Liver (tissue), 9 donors: ENCODE measurements around the gene CCSER2. TPM values are rescaled to one million over a fixed set of nuclear protein-coding genes. Genes with fewer than 3 reads are reported as not detected.

ENCODE experiments used
- DNase-seq: peaks from one replicate; pipeline ENCODE4 v3.0.0-alpha.2; 2017; ENCODE audit warnings: low spot score
- H3K27ac ChIP-seq, 2 donors: one replicate each; pipeline ENCODE4 v1.7.0; 2013; ENCODE audit warnings: inconsistent platforms in 2 of 2, low read length in 2 of 2, control low read depth in 1 of 2, low read depth in 1 of 2, mild to moderate bottlenecking in 1 of 2
- H3K27me3 ChIP-seq, 4 donors: one replicate each; pipeline versions ENCODE4 v1.6.1 to v1.7.0; 2013; ENCODE audit warnings: low read length in 3 of 4, inconsistent platforms in 1 of 4, mild to moderate bottlenecking in 1 of 4, moderate library complexity in 1 of 4; ENCODE audit not compliant: control insufficient read depth in 4 of 4, insufficient read depth in 4 of 4
- H3K36me3 ChIP-seq, 4 donors: one replicate each; pipeline versions ENCODE4 v1.6.1 to v1.7.0; 2013; ENCODE audit warnings: low read length in 3 of 4, mild to moderate bottlenecking in 3 of 4, low read depth in 1 of 4, moderate library complexity in 1 of 4; ENCODE audit not compliant: control insufficient read depth in 4 of 4, insufficient read depth in 3 of 4
- H3K4me1 ChIP-seq, 4 donors: one replicate each; pipeline versions ENCODE4 v1.6.1 to v1.7.0; 2013; ENCODE audit warnings: low read length in 3 of 4, mild to moderate bottlenecking in 3 of 4, moderate library complexity in 1 of 4; ENCODE audit not compliant: control insufficient read depth in 4 of 4, insufficient read depth in 4 of 4
- H3K4me3 ChIP-seq, 3 donors: one replicate each; pipeline versions ENCODE4 v1.6.1 to v1.7.0; 2013; ENCODE audit warnings: low read length in 3 of 3, control low read depth in 1 of 3, low read depth in 1 of 3, mild to moderate bottlenecking in 1 of 3
- H3K9ac ChIP-seq, 2 donors: one replicate each; pipeline ENCODE4 v1.7.0; 2013; ENCODE audit warnings: low read length in 2 of 2, mild to moderate bottlenecking in 2 of 2, moderate library complexity in 2 of 2, control low read depth in 1 of 2, low read depth in 1 of 2
- H3K9me3 ChIP-seq, 4 donors: one replicate each; pipeline versions ENCODE4 v1.6.1 to v1.7.0; 2013; ENCODE audit warnings: low read length in 3 of 4; ENCODE audit not compliant: control insufficient read depth in 4 of 4
- EGR1 ChIP-seq, 2 donors: IDR thresholded peaks; 2 replicates each; pipeline ENCODE4 v1.6.1; 2016 to 2018; ENCODE audit warnings: antibody characterized with exemption in 2 of 2, low read depth in 2 of 2
- FOXA1 ChIP-seq: IDR thresholded peaks from 2 replicates; pipeline ENCODE4 v1.6.1; 2016; ENCODE audit warnings: antibody characterized with exemption
- FOXA2 ChIP-seq: IDR thresholded peaks from 2 replicates; pipeline ENCODE4 v1.6.1; 2016; ENCODE audit warnings: antibody characterized with exemption
- GABPA ChIP-seq, 2 donors: IDR thresholded peaks in 1 of 2; conservative IDR thresholded peaks in 1 of 2; 2 replicates each; pipeline ENCODE4 v1.6.1; 2016; ENCODE audit warnings: antibody characterized with exemption in 2 of 2, mild to moderate bottlenecking in 1 of 2, moderate library complexity in 1 of 2
- HNF4A ChIP-seq, 2 donors: conservative IDR thresholded peaks; 2 replicates each; pipeline ENCODE4 v1.6.1; 2016; ENCODE audit warnings: antibody characterized with exemption in 2 of 2, mild to moderate bottlenecking in 2 of 2
- HNF4G ChIP-seq: IDR thresholded peaks from 2 replicates; pipeline ENCODE4 v1.6.1; 2016; ENCODE audit warnings: antibody characterized with exemption
- JUND ChIP-seq, 2 donors: IDR thresholded peaks; 2 replicates each; pipeline ENCODE4 v1.6.1; 2016; ENCODE audit warnings: antibody characterized with exemption in 2 of 2
- NR2F2 ChIP-seq: IDR thresholded peaks from 2 replicates; pipeline ENCODE4 v1.6.1; 2016; ENCODE audit warnings: antibody characterized with exemption
- RAD21 ChIP-seq, 2 donors: IDR thresholded peaks; 2 replicates each; pipeline ENCODE4 v1.6.1; 2016; ENCODE audit warnings: antibody characterized with exemption in 2 of 2, mild to moderate bottlenecking in 2 of 2
- RXRA ChIP-seq, 2 donors: IDR thresholded peaks; 2 replicates each; pipeline ENCODE4 v1.6.1; 2017 to 2018; ENCODE audit warnings: antibody characterized with exemption in 2 of 2, mild to moderate bottlenecking in 1 of 2
- SP1 ChIP-seq: IDR thresholded peaks from 2 replicates; pipeline ENCODE4 v1.6.1; 2018; ENCODE audit warnings: antibody characterized with exemption, mild to moderate bottlenecking
- TAF1 ChIP-seq: conservative IDR thresholded peaks from 2 replicates; pipeline ENCODE4 v1.6.1; 2016; ENCODE audit warnings: antibody characterized with exemption, mild to moderate bottlenecking
- YY1 ChIP-seq: IDR thresholded peaks from 2 replicates; pipeline ENCODE4 v1.6.1; 2016; ENCODE audit warnings: antibody characterized with exemption, mild to moderate bottlenecking
- WGBS: extraction: QIAGEN DNeasy Blood & Tissue Kit; methylation state at CpG from one replicate; pipeline ENCODE4 v1.1.7; 2013; 5-methylcytosine and 5-hydroxymethylcytosine counted together
- polyA plus RNA-seq, 2 donors: library from polyadenylated mRNA; stranded (reverse) in 1 of 2; unstranded in 1 of 2; fragments of 200-250 nt in 1 of 2; fragments of >200 nt in 1 of 2; fragmentation: Nextera tagmentation in 1 of 2; extraction: Ambion mirVana in 1 of 2; gene quantifications; one replicate each; pipeline versions ENCODE4 v1.2.1 to v1.2.3, GENCODE V29; 2013 to 2015
- total RNA-seq, 2 donors: library from RNA; depleted of rRNA; stranded (reverse); fragments of >200 nt; gene quantifications; one replicate each; pipeline ENCODE4 v1.2.3, GENCODE V29; 2014
- TF ChIP-seq, protein P1 (sequence below): IDR thresholded peaks from 2 replicates; pipeline ENCODE4 v1.6.1; 2016; ENCODE audit warnings: antibody characterized with exemption, mild to moderate bottlenecking
- TF ChIP-seq, protein P2 (sequence below): fragments of 150-350 bp; IDR thresholded peaks from 2 replicates; pipeline ENCODE4 v1.5.1; 2017; ENCODE audit warnings: improper control_type of control experiment, low read depth, low read length; ENCODE audit not compliant: missing input control
- TF ChIP-seq, protein P3 (sequence below): IDR thresholded peaks from 2 replicates; pipeline ENCODE4 v1.6.1; 2016; ENCODE audit warnings: antibody characterized with exemption
- TF ChIP-seq, protein P4 (sequence below): IDR thresholded peaks from 2 replicates; pipeline ENCODE4 v1.6.1; 2016; ENCODE audit warnings: antibody characterized with exemption
- TF ChIP-seq, protein P5 (sequence below): IDR thresholded peaks from 2 replicates; pipeline ENCODE4 v1.6.1; 2016; ENCODE audit warnings: antibody characterized with exemption
- donor health status: healthy.
- donor health status: healthy.
- donor health status: healthy.
- donor health status: healthy.
- donor health status: healthy.

Gene CCSER2
- total and polyA plus RNA-seq, 4 donors, result 5.6 to 18.2 (median 12.1) TPM

DNA sequence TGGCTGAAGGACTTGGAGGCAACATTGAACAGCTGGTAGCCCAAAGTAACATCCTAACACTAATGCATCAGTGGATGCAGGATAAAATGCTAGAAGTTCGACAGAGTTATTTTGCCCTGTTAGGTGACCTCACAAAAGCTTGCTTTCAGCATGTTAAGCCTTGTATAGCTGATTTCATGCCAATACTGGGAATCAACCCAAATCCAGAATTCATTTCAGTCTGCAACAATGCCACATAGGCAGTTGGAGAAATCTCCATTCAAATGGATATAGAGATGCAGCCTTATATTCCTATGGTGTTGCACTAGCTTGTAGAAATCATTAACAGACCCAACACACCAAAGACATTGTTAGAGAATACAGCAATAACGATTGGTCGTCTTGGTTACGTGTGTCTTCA is 62.9 kb downstream of the CCSER2 start:
- H3K9me3 ChIP-seq, result no peaks in the 10 kb centered on the region
- DNase-seq, result no peak
- no peaks in the 10 kb centered on the region for H3K36me3 ChIP-seq
- no peak overlapping the region for H3K27ac ChIP-seq
- no peak overlapping the region for H3K4me3 ChIP-seq
- TF ChIP-seq NR2F2, result no peak
- no peak for TF ChIP-seq RXRA (IDR thresholded peaks at IDR 0.05)
- TF ChIP-seq, protein P1, sequence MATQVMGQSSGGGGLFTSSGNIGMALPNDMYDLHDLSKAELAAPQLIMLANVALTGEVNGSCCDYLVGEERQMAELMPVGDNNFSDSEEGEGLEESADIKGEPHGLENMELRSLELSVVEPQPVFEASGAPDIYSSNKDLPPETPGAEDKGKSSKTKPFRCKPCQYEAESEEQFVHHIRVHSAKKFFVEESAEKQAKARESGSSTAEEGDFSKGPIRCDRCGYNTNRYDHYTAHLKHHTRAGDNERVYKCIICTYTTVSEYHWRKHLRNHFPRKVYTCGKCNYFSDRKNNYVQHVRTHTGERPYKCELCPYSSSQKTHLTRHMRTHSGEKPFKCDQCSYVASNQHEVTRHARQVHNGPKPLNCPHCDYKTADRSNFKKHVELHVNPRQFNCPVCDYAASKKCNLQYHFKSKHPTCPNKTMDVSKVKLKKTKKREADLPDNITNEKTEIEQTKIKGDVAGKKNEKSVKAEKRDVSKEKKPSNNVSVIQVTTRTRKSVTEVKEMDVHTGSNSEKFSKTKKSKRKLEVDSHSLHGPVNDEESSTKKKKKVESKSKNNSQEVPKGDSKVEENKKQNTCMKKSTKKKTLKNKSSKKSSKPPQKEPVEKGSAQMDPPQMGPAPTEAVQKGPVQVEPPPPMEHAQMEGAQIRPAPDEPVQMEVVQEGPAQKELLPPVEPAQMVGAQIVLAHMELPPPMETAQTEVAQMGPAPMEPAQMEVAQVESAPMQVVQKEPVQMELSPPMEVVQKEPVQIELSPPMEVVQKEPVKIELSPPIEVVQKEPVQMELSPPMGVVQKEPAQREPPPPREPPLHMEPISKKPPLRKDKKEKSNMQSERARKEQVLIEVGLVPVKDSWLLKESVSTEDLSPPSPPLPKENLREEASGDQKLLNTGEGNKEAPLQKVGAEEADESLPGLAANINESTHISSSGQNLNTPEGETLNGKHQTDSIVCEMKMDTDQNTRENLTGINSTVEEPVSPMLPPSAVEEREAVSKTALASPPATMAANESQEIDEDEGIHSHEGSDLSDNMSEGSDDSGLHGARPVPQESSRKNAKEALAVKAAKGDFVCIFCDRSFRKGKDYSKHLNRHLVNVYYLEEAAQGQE, result no peak
- TF ChIP-seq RAD21 (IDR thresholded peaks at IDR 0.05), result no peak
- TF ChIP-seq, protein P2, sequence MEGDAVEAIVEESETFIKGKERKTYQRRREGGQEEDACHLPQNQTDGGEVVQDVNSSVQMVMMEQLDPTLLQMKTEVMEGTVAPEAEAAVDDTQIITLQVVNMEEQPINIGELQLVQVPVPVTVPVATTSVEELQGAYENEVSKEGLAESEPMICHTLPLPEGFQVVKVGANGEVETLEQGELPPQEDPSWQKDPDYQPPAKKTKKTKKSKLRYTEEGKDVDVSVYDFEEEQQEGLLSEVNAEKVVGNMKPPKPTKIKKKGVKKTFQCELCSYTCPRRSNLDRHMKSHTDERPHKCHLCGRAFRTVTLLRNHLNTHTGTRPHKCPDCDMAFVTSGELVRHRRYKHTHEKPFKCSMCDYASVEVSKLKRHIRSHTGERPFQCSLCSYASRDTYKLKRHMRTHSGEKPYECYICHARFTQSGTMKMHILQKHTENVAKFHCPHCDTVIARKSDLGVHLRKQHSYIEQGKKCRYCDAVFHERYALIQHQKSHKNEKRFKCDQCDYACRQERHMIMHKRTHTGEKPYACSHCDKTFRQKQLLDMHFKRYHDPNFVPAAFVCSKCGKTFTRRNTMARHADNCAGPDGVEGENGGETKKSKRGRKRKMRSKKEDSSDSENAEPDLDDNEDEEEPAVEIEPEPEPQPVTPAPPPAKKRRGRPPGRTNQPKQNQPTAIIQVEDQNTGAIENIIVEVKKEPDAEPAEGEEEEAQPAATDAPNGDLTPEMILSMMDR, result no peak
- no peak for TF ChIP-seq JUND (IDR thresholded peaks at IDR 0.05)
- TF ChIP-seq, protein P3, sequence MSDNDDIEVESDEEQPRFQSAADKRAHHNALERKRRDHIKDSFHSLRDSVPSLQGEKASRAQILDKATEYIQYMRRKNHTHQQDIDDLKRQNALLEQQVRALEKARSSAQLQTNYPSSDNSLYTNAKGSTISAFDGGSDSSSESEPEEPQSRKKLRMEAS, result no peak
- no peak for TF ChIP-seq YY1
- TF ChIP-seq, protein P4, sequence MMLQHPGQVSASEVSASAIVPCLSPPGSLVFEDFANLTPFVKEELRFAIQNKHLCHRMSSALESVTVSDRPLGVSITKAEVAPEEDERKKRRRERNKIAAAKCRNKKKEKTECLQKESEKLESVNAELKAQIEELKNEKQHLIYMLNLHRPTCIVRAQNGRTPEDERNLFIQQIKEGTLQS, result no peak
- TF ChIP-seq HNF4A (conservative IDR thresholded peaks at IDR 0.05), result no peak
- no peak for TF ChIP-seq HNF4G
- no peak for TF ChIP-seq FOXA1
- no peak for TF ChIP-seq TAF1
- no peak for TF ChIP-seq FOXA2
- TF ChIP-seq SP1, result no peak
- no peak for TF ChIP-seq GABPA (IDR thresholded peaks at IDR 0.05 in 1 of 2, conservative IDR thresholded peaks at IDR 0.05 in 1 of 2)
- TF ChIP-seq, protein P5, sequence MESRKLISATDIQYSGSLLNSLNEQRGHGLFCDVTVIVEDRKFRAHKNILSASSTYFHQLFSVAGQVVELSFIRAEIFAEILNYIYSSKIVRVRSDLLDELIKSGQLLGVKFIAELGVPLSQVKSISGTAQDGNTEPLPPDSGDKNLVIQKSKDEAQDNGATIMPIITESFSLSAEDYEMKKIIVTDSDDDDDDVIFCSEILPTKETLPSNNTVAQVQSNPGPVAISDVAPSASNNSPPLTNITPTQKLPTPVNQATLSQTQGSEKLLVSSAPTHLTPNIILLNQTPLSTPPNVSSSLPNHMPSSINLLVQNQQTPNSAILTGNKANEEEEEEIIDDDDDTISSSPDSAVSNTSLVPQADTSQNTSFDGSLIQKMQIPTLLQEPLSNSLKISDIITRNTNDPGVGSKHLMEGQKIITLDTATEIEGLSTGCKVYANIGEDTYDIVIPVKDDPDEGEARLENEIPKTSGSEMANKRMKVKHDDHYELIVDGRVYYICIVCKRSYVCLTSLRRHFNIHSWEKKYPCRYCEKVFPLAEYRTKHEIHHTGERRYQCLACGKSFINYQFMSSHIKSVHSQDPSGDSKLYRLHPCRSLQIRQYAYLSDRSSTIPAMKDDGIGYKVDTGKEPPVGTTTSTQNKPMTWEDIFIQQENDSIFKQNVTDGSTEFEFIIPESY, result no peak
- TF ChIP-seq EGR1 (IDR thresholded peaks at IDR 0.05; ENCODE audit: low read depth in 2 of 2), result no peak
- H3K27me3 ChIP-seq, result no peaks in the 10 kb centered on the region
- H3K4me1 ChIP-seq, result no peaks in the 10 kb centered on the region
- H3K9ac ChIP-seq, result no peak overlapping the region
- WGBS, result 93% methylated on average over 4 of the region's 4 CpGs
